Peyer's patch (tissue), 4 donors: Measurements from ENCODE around the gene PCDHGA6. TPM values are rescaled to one million over a fixed set of nuclear protein-coding genes. Genes with fewer than 3 reads are reported as not detected.
"Not testable (repeated sequence)": the region's sequence is repeated elsewhere in the genome, so short reads cannot be mapped to it uniquely, and the experiment has no call there.

Source experiments
- DNase-seq, 3 donors: peaks; one replicate each; pipeline ENCODE4 v3.0.0-alpha.2; 2017 to 2019
- H3K27ac ChIP-seq, 4 donors: fragments of 200-600 bp; sonication (generic); one replicate each; pipeline ENCODE4 v1.5.1; 2016 to 2019
- H3K27me3 ChIP-seq, 2 donors: fragments of 200-600 bp; sonication (generic); one replicate each; pipeline ENCODE4 v1.5.1; 2019
- H3K36me3 ChIP-seq, 3 donors: fragments of 200-600 bp; sonication (generic); one replicate each; pipeline ENCODE4 v1.5.1; 2016 to 2019
- H3K4me1 ChIP-seq, 4 donors: fragments of 200-600 bp; sonication (generic); one replicate each; pipeline ENCODE4 v1.5.1; 2016 to 2019
- H3K4me3 ChIP-seq, 4 donors: fragments of 200-600 bp; sonication (generic); 1 replicate in 3 of 4; 2 replicates in 1 of 4; pipeline ENCODE4 v1.5.1; 2016 to 2019; ENCODE audit warnings: mild to moderate bottlenecking in 1 of 4
- H3K9me3 ChIP-seq, 4 donors: fragments of 200-600 bp; sonication (generic); one replicate each; pipeline ENCODE4 v1.5.1; 2016 to 2019; ENCODE audit warnings: mild to moderate bottlenecking in 1 of 4
- POLR2A ChIP-seq, 2 donors: fragments of 450-650 bp; IDR thresholded peaks; one replicate each; pipeline ENCODE4 v1.5.1; 2017; ENCODE audit warnings: antibody characterized with exemption in 2 of 2, mild to moderate bottlenecking in 2 of 2, moderate library complexity in 2 of 2
- total RNA-seq, 4 donors: library from RNA; depleted of rRNA; stranded (reverse); fragments of >200 nt; gene quantifications; one replicate each; pipeline ENCODE4 v1.1.0, GENCODE V29; 2016
- TF ChIP-seq, protein P1 (sequence below), 6 experiments: fragments of 450-650 bp in 4 of 6; fragments of 200-600 bp in 2 of 6; sonication (generic) in 1 of 6; IDR thresholded peaks; one replicate each; pipeline ENCODE4 v1.5.1; 2017 to 2019; ENCODE audit warnings: antibody characterized with exemption in 6 of 6, mild to moderate bottlenecking in 3 of 6, moderate library complexity in 1 of 6

PCDHGA6 gene
- total RNA-seq, 4 donors from 2014 or later: 0.70 to 4.1 (median 1.0) TPM

GRCh38 chr5:141417494-141418172 is 43.9 kb downstream of the PCDHGA6 start, which contains the start of gene PCDHGB7:
PCDHGB7 (plus strand) TSS chr5:141417677; CDS start chr5:141417860, 183 bp downstream.
- TF ChIP-seq, protein P1, sequence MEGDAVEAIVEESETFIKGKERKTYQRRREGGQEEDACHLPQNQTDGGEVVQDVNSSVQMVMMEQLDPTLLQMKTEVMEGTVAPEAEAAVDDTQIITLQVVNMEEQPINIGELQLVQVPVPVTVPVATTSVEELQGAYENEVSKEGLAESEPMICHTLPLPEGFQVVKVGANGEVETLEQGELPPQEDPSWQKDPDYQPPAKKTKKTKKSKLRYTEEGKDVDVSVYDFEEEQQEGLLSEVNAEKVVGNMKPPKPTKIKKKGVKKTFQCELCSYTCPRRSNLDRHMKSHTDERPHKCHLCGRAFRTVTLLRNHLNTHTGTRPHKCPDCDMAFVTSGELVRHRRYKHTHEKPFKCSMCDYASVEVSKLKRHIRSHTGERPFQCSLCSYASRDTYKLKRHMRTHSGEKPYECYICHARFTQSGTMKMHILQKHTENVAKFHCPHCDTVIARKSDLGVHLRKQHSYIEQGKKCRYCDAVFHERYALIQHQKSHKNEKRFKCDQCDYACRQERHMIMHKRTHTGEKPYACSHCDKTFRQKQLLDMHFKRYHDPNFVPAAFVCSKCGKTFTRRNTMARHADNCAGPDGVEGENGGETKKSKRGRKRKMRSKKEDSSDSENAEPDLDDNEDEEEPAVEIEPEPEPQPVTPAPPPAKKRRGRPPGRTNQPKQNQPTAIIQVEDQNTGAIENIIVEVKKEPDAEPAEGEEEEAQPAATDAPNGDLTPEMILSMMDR (IDR thresholded peaks at IDR 0.05): peak; percentile 24 to 51 (median 40)
- H3K27ac ChIP-seq, H3K27me3 ChIP-seq, H3K36me3 ChIP-seq, H3K4me1 ChIP-seq: not testable (repeated sequence)
- H3K4me3 ChIP-seq: peak within 1 kb of the TSS in 3 of 4 donors; percentile 26 to 41 (median 39)
- DNase-seq: peak in 2 of 3 donors; percentile 54 to 80
- H3K9me3 ChIP-seq: peaks cover 0 to 85% (median 25%) of the 10 kb centered on the region in 4 donors

- no peak overlapping the region for H3K4me3 ChIP-seq
- DNase-seq: no peak
- H3K4me1 ChIP-seq: no peaks in the 10 kb centered on the region
- no peak for TF ChIP-seq POLR2A (IDR thresholded peaks at IDR 0.05)
- TF ChIP-seq, protein P1 (IDR thresholded peaks at IDR 0.05): no peak
- H3K9me3 ChIP-seq: peaks cover 0 to 80% (median 26%) of the 10 kb centered on the region in 4 donors
- H3K27ac ChIP-seq: no peak overlapping the region
- H3K36me3 ChIP-seq: no peaks in the 10 kb centered on the region
- H3K27me3 ChIP-seq: no peaks in the 10 kb centered on the region
Observed at GRCh38 chr5:141419074-141419880, 45.6 kb downstream of the PCDHGA6 start.

DNA sequence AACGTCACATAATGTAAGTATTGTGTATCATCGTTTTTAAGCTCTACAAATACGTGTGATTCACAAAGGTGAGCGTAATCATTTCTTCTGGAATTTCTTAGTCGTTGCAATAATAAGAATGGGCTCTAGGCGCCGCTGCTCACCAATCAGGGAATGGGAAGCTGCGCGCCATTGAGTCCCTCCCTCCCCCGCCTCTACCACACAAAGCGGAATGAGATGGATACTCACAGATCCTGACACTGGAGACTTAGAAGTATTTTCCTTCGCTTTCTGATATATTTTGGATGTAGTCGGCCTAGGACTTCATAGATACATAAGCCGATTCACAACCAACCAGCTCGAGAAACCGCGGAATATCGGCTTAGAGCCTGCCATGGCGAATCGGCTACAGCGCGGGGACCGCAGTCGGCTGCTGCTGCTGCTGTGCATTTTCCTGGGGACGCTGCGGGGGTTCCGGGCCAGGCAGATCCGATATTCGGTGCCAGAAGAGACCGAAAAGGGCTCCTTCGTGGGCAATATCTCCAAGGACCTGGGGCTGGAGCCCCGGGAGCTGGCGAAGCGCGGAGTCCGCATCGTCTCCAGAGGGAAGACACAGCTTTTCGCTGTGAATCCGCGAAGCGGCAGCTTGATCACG is 47.3 kb downstream of the PCDHGA6 start, which contains the start of gene PCDHGA11:
Gene PCDHGA11, plus strand, starts transcription at position 197 of the 634 bp plus-strand sequence. Its CDS starts 177 bp downstream, at position 374.
- peak in 2 of 3 donors; percentile 46 to 67 for DNase-seq
- Histone ChIP-seq H3K4me3 (peak within 1 kb of the TSS; percentile 13 to 31 (median 30)), H3K27ac (no peak within 1 kb of the TSS), H3K9me3 (peaks cover 0 to 77% (median 21%) of the 10 kb centered on the region in 4 donors), H3K4me1 (no peaks in the 10 kb centered on the region), H3K36me3 (no peaks in the 10 kb centered on the region), H3K27me3 (no peaks in the 10 kb centered on the region)
- TF ChIP-seq, protein P1 (IDR thresholded peaks at IDR 0.05): peak in 4 of 6 experiments; percentile 13 to 33 (median 20)
- TF ChIP-seq POLR2A (IDR thresholded peaks at IDR 0.05): no peak

GRCh38 chr5:141421489-141421855 is 47.8 kb downstream of the PCDHGA6 start:
- no peaks in the 10 kb centered on the region for H3K27me3 ChIP-seq
- peak overlapping the region in 2 of 4 donors; percentile 30 for H3K4me3 ChIP-seq
- no peak overlapping the region for H3K27ac ChIP-seq
- H3K36me3 ChIP-seq: no peaks in the 10 kb centered on the region
- no peak for DNase-seq
- H3K4me1 ChIP-seq: no peaks in the 10 kb centered on the region
- TF ChIP-seq POLR2A (IDR thresholded peaks at IDR 0.05): no peak
- TF ChIP-seq, protein P1 (IDR thresholded peaks at IDR 0.05): no peak
- peaks cover 0 to 80% (median 21%) of the 10 kb centered on the region in 4 donors for H3K9me3 ChIP-seq

GRCh38 chr5:141422742-141423291 is 49.1 kb downstream of the PCDHGA6 start:
- Histone ChIP-seq H3K27me3 (no peaks in the 10 kb centered on the region), H3K36me3 (no peaks in the 10 kb centered on the region), H3K27ac (no peak overlapping the region), H3K4me1 (no peaks in the 10 kb centered on the region), H3K9me3 (peaks cover 0 to 85% (median 24%) of the 10 kb centered on the region in 4 donors), H3K4me3 (no peak overlapping the region)
- DNase-seq: no peak
- TF ChIP-seq, protein P1 (IDR thresholded peaks at IDR 0.05): no peak
- TF ChIP-seq POLR2A (IDR thresholded peaks at IDR 0.05): no peak
